Stimulated activated naive B cell treated with anti-CD40 and anti-IgM and Interleukin-4, amounts not matched to agents 10 μg/mL and 1 μg/mL and 100 μg/mL, for 72 hours (primary cell): ENCODE results near the gene TMOD2.

Experiments used
- ATAC-seq, 2 donors: fragments of 150-1000 bp; cut with Tn5 transposase; replicated peaks; 2 replicates each; pipeline ENCODE4 v1.10.0; 2021; ENCODE audit warnings: moderate library complexity in 1 of 2
- DNase-seq: peaks from one replicate; pipeline ENCODE4 v3.0.0; 2021
- H3K27ac Mint-ChIP-seq: one replicate; pipeline ENCODE4 v1.8.0; 2022; ENCODE audit warnings: mild to moderate bottlenecking, mixed read lengths
- H3K27me3 Mint-ChIP-seq, 2 donors: one replicate each; pipeline ENCODE4 v1.8.0; 2022; ENCODE audit warnings: mixed read lengths in 2 of 2
- H3K36me3 Mint-ChIP-seq, 2 donors: one replicate each; pipeline ENCODE4 v1.8.0; 2022; ENCODE audit warnings: mixed read lengths in 2 of 2, mild to moderate bottlenecking in 1 of 2
- H3K4me1 Mint-ChIP-seq, 2 donors: one replicate each; pipeline ENCODE4 v1.8.0; 2022; ENCODE audit warnings: mixed read lengths in 2 of 2, mild to moderate bottlenecking in 1 of 2
- H3K4me3 Mint-ChIP-seq, 2 donors: one replicate each; pipeline ENCODE4 v1.8.0; 2022; ENCODE audit warnings: mild to moderate bottlenecking in 2 of 2, mixed read lengths in 2 of 2, moderate library complexity in 1 of 2
- H3K9me3 Mint-ChIP-seq, 2 donors: one replicate each; pipeline ENCODE4 v1.8.0; 2022; ENCODE audit warnings: mixed read lengths in 2 of 2, mild to moderate bottlenecking in 1 of 2

TMOD2 gene

DNA sequence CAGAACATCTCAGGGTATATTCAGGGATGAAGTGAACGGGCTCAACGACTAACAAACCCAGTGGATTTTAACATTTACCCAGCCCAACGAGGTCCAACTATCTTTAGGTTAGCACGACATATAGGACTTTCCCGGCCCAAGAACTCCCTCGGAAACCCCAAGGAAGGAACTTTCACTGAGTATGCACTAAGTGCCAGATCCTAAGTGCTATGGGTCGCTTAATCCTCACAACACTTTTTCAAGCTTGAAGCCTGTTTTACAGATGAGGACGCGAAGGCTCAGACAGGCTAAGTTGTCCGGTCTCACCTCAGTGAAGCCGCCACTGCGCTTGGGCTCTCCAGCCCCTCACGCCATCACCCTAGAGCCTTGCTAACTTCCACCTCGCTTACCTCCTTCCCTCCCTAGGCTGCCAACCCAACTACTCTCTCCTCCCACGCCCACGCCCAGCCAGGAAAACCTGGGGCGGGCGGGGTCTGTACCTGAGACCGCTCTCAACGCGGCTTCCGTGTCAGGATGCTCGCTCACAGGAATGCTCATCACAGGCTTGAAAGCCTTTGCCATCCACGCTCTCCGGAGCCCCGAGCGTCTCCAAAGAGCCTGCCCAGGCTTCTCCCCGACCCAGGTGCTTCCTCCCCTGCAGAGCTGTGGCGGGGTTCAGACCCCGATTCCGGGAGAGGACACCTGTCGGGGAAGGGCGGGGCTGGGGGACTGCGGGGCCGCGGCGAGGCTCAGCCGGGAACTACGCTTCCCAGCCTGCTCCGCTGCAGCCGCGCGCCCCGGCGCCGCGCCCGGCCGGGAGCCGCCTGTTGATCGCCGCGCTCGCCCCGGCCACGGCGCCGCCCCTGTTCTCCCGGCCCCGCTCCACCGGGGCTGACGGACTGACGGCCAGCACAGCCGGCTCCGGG is at the start of gene TMOD2:
TSS of gene TMOD2 (plus strand) at position 806 of the 905 bp plus-strand sequence. CDS start 14,845 bp downstream, outside the sequence.
- no peaks in the 10 kb centered on the region for H3K9me3 Mint-ChIP-seq
- H3K4me1 Mint-ChIP-seq = peaks cover 12 to 19% of the 10 kb centered on the region in 2 donors
- peak; percentile 84 to 88 for ATAC-seq
- DNase-seq = peak; percentile 46
- peaks cover 5 to 7% of the 10 kb centered on the region in 2 donors for H3K27me3 Mint-ChIP-seq
- peak within 1 kb of the TSS; percentile 81 for H3K27ac Mint-ChIP-seq
- H3K4me3 Mint-ChIP-seq = peak within 1 kb of the TSS; percentile 87 to 94
- no peaks in the 10 kb centered on the region for H3K36me3 Mint-ChIP-seq

DNA sequence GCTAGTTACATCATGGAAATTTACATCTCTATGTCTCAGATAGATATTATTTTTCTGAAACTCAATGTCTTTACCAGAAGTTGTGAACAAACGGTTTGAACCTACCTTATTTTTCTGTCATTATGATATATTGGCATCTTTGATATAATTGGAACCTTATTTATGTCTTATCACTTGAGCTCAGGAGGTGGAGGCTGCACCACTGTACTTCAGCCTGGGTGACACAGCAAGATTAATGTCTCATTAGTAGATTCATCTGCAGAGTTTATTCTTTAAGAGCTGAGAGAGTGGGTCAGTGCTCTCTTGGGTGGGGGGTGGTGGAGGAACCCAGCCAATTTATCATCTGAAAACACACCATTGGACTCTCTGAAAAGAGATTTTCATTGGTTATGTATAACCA is 48.7 kb upstream of the TMOD2 start:
- Mint-ChIP-seq H3K36me3 (peaks cover 0 to 1% of the 10 kb centered on the region in 2 donors), H3K27me3 (peaks cover 0 to 4% of the 10 kb centered on the region in 2 donors), H3K9me3 (no peaks in the 10 kb centered on the region), H3K4me3 (no peak overlapping the region), H3K4me1 (no peaks in the 10 kb centered on the region), H3K27ac (no peak overlapping the region)
- no peak for DNase-seq
- no peak for ATAC-seq

DNA sequence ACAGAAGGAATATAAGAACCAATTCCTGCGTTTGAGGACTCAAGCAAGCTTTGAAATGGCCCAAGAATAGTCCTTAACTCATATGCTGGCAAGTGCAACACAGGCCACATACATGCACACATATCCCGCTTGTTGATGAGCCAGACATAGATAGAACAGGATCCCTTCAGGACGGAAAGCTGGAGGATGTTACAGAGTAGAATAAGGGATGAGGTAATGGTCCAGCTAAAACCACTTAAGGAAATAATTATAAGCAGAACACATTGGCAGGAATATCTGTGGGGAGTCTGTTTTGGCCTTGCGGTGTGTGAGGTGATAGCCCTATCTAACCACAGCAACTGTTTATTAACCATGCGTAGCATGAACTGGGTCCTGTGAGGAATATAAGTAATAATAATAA is 45.1 kb upstream of the TMOD2 start:
- ATAC-seq (no peak), DNase-seq (no peak)
- Mint-ChIP-seq H3K27me3 (no peaks in the 10 kb centered on the region), H3K9me3 (no peaks in the 10 kb centered on the region), H3K4me1 (no peaks in the 10 kb centered on the region), H3K36me3 (peaks cover 0 to 1% of the 10 kb centered on the region in 2 donors), H3K4me3 (no peak overlapping the region), H3K27ac (no peak overlapping the region)

DNA sequence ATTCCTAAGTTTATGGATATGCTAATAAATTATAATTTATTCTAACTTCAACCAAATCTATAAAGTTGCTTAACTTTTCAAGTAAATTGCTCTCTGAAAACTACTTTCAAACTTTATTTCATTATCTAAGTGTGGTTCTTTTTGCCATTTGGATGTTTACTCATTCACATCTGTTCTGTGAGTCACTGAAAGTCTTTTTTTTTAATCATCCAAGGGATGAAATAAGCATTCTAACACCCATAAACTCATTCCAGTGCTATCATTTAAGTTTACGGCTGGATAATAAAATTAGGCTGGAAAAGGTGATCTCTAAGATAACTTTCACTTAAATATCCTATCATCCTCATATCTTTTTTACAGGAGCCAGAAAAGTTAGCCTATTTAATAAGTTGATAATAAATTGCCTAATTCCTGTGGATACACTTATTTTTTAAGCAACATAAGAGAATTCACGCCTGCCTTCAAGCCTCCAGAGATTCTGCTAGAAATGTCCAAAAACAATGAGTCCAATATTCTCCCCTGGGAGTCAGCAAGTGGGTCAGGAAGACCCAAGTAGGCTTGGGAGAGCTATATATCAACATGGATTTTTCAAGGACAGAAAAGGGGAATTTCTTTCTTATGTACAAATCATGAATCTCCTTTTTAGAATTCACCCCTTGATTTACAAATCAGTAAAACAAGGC is 44.3 kb upstream of the TMOD2 start:
- ATAC-seq (no peak), DNase-seq (no peak)
- Mint-ChIP-seq H3K36me3 (no peaks in the 10 kb centered on the region), H3K27ac (no peak overlapping the region), H3K9me3 (no peaks in the 10 kb centered on the region), H3K27me3 (no peaks in the 10 kb centered on the region), H3K4me3 (no peak overlapping the region), H3K4me1 (no peaks in the 10 kb centered on the region)

DNA sequence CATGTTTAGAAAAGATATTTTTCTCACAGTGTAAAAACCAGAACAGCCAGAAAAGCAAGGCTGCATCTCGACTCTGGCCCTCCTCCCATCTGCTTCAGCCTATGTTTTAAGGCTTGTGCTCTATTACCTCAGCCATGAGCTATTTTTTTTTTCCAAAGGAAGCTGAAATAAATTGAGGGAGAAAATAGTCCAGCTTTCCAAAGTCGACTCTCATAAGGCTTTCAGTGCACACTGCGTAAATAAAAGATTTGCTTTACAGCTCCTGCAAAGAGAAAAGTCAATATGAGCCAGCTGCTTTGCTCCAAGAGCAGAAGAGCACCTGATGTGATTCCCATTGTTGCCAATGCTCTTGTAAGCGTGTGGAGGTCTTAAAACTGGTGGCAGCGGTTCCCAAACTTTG is 43.4 kb upstream of the TMOD2 start:
- Mint-ChIP-seq H3K27me3 (no peaks in the 10 kb centered on the region), H3K4me3 (no peak overlapping the region), H3K4me1 (no peaks in the 10 kb centered on the region), H3K36me3 (peaks cover 1 to 2% of the 10 kb centered on the region in 2 donors), H3K9me3 (no peaks in the 10 kb centered on the region), H3K27ac (no peak overlapping the region)
- DNase-seq (no peak), ATAC-seq (no peak)

DNA sequence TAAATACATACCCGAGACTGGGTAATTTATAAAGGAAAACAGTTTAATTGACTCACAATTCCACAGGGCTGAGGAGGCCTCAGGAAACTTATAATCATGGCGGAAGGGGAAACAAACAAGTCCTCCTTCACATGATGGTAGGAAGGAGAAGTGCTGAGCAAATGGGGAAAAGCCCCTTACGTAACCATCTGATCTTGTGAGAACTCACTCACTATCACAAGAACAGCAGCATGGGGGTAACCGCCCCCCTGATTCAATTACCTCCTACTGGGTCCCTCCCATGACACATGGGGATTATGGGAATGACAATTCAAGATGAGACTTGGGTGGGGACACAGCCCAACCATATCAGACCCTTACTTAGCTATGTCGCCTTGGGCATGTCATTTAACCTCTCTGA is 42.4 kb upstream of the TMOD2 start:
- ATAC-seq = no peak
- H3K4me3 Mint-ChIP-seq = no peak overlapping the region
- DNase-seq = no peak

DNA sequence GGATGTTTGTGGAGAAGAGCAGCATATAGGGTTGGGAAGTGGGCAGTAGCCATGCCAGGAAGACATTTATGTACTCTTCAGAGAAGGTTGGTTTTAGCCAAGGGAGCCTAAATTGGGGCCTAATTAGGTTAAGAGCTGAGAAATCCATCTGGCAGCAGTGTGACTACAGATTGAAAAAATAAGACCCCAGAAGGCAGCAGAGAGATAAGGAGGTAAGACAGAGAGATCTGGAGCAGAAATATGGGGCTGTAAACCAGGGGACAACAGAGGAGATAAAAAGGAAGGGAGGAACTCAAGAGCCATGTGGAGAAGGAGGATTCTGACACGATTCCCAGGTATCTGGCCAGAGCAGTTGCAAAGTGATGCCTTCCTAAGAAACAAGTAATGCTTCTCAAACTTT is 37.2 kb upstream of the TMOD2 start:
- ATAC-seq (no peak), DNase-seq (no peak)
- no peaks in the 10 kb centered on the region for H3K4me1 Mint-ChIP-seq
- no peaks in the 10 kb centered on the region for H3K27me3 Mint-ChIP-seq
- H3K4me3 Mint-ChIP-seq = no peak overlapping the region
- no peaks in the 10 kb centered on the region for H3K9me3 Mint-ChIP-seq
- no peak overlapping the region for H3K27ac Mint-ChIP-seq
- peaks cover 2 to 3% of the 10 kb centered on the region in 2 donors for H3K36me3 Mint-ChIP-seq

More for the DNA sequence above, 42.4 kb upstream of the TMOD2 start:
- H3K36me3 Mint-ChIP-seq = peaks cover 2 to 3% of the 10 kb centered on the region in 2 donors
- H3K4me1 Mint-ChIP-seq = no peaks in the 10 kb centered on the region
- H3K9me3 Mint-ChIP-seq = no peaks in the 10 kb centered on the region
- no peaks in the 10 kb centered on the region for H3K27me3 Mint-ChIP-seq
- H3K27ac Mint-ChIP-seq = no peak overlapping the region

DNA sequence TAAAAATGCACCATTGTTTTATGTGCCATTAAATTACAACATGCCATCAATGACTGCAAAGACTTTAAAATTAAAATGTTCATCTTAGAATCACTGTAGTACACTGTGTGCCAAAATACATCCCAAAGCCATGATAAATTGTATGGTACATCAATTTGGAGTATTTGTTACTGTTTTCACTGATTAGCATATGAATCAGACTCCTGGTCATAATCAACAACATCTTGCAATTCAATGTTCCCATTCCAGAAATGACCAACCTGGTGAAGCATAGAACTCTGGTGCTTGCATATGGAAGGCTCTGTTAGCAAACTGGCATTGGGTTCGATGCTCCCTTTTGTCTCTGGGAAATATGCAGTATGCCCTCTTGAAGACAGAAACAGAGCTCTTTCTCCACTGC is 36.5 kb upstream of the TMOD2 start:
- Mint-ChIP-seq H3K9me3 (no peaks in the 10 kb centered on the region), H3K27ac (no peak overlapping the region), H3K4me3 (no peak overlapping the region), H3K27me3 (no peaks in the 10 kb centered on the region), H3K36me3 (peaks cover 2 to 3% of the 10 kb centered on the region in 2 donors), H3K4me1 (peaks cover 0 to 1% of the 10 kb centered on the region in 2 donors)
- DNase-seq (no peak), ATAC-seq (no peak)

DNA sequence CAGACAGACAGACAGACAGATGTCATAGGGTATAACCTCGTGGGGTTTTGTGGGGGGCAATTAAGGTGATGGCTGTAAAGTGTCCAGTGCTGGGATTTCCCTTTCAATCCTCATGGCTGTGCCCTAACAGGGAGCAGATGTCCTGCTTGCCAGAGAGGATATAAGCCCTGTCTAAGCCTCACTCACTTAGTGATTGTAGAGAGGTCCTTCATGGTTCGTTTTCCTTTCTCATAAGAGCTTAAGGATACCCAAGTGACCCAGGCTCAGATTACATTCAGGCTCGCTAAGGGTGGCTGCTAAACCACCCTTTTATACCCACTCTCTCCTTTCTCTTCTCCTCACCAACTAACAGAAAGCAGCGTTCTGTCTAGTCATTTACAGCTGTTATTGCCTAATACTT is 33.2 kb upstream of the TMOD2 start:
- H3K27ac Mint-ChIP-seq = no peak overlapping the region
- DNase-seq = no peak

DNA sequence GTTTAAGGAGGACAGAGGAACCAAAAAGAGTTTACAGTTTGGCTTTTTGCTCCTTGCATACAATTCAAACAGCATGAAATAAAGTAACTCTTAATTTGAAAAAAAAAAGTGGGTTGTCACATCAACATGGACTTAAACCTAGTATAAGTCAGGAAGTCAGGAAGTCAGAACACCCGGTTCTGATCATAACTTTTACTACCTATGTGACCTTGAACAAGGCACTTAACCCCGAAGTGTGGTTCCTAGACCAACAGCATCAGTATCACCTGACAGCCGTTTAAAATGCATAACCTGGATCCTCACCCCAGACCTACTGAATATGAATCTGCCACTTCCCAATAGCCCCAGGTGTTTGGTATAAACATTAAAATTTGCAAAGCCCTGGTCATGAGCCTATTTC is 32.7 kb upstream of the TMOD2 start:
- DNase-seq (no peak), ATAC-seq (no peak)
- Mint-ChIP-seq H3K27me3 (no peaks in the 10 kb centered on the region), H3K4me1 (peaks cover 12 to 20% of the 10 kb centered on the region in 2 donors), H3K36me3 (peaks cover 5 to 15% of the 10 kb centered on the region in 2 donors), H3K4me3 (no peak overlapping the region), H3K9me3 (no peaks in the 10 kb centered on the region), H3K27ac (no peak overlapping the region)

More for the DNA sequence above, 33.2 kb upstream of the TMOD2 start:
- H3K27me3 Mint-ChIP-seq = no peaks in the 10 kb centered on the region
- no peaks in the 10 kb centered on the region for H3K9me3 Mint-ChIP-seq
- peaks cover 5 to 15% of the 10 kb centered on the region in 2 donors for H3K36me3 Mint-ChIP-seq
- no peak for ATAC-seq
- H3K4me1 Mint-ChIP-seq = peaks cover 12 to 20% of the 10 kb centered on the region in 2 donors
- no peak overlapping the region for H3K4me3 Mint-ChIP-seq

DNA sequence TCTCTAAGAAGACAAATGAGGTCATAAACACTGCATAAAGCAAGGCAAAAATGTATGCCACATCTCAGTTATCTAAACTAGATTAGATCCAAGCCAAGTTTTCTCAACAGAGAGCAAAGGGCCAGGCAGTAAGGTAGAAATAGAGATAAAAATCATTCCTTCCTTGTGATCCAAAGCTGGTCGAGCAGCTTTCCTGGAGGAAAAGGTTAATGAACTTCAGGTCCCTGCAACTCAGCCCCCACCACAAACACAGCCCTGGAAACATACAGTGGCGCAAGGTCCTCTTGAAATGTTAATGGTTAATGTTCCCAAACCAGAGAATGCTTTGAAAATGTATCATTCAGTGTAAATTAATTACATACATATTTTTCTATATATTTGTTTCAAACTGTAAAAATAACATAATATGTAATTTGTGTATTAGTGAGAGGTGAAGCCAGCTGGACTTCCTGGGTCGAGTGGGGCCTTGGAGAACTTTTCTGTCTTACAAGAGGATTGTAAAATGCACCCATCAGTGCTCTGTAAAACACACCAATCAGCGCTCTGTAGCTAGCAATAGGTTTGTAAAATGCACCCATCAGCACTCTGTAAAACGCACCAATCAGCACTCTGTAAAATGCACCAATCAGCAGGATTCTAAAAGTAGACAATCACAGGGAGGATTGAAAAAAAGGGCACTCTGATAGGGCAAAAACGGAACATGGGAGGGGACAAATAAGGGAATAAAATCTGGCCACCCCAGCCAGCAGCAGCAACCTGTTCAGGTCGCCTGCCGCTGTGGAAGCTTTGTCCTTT is 31.0 kb upstream of the TMOD2 start:
- no peak overlapping the region for H3K4me3 Mint-ChIP-seq
- peaks cover 13 to 30% of the 10 kb centered on the region in 2 donors for H3K4me1 Mint-ChIP-seq
- H3K36me3 Mint-ChIP-seq = peaks cover 5 to 15% of the 10 kb centered on the region in 2 donors
- H3K27me3 Mint-ChIP-seq = no peaks in the 10 kb centered on the region
- ATAC-seq (no peak), DNase-seq (no peak)
- no peak overlapping the region for H3K27ac Mint-ChIP-seq
- H3K9me3 Mint-ChIP-seq = no peaks in the 10 kb centered on the region

DNA sequence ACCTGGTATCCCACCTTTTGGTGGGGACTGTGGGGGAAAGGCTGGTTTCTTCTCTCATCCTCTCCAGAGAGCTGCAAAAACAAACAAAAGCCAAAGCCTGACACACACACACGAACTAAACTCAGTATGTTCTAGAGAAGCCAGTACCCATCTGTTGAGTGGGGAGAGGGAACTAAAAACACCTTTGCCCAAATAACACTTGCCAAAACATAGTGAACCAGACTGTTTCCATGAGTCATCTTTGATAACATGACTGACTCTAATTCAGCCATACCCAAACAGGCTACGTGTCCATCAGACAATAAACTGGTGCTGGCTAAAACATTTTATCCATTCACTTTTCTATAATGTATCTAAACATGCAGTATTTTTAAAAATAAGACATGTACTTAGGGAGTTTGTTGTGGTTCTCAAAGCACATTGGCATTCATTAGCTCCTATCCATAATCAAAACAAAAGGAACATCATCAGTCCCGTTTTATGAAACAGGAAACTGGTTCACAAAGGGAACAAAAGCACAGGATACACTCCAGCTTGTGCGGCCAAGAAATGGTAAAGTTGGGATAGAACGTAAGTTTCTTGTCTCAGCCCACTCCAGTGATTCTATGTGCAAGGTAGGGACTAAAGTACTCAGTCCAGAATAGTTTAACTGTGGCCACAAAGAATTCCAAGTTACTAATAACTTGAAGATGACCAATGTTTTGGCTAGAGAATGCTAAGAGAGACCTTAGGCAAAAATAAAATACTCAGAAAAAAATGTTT is 30.0 kb upstream of the TMOD2 start:
- H3K9me3 Mint-ChIP-seq = no peaks in the 10 kb centered on the region
- no peak overlapping the region for H3K4me3 Mint-ChIP-seq
- peaks cover 16 to 35% of the 10 kb centered on the region in 2 donors for H3K4me1 Mint-ChIP-seq
- H3K27me3 Mint-ChIP-seq = no peaks in the 10 kb centered on the region
- peak overlapping the region; percentile 47 for H3K27ac Mint-ChIP-seq
- DNase-seq (no peak), ATAC-seq (peak; percentile 71 to 73)
- H3K36me3 Mint-ChIP-seq = peaks cover 5 to 15% of the 10 kb centered on the region in 2 donors

DNA sequence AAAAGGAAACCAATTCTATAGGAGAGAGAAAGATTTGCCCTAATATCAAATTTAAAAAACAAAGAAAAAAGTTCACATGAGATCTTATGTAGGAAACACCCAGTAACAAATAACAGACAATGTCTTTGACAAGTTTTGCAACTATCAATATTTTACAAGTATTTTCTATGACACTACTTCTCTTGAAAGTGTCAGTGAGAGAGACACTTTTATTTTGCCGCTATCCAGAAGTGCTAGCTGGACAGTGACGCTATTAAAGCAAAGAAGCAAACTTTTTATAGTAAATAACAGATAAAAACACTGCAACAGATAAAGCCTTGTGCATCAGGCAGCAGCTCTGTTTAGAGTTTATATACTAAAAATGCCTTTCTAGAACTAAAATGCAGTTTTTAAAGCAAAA is 27.2 kb upstream of the TMOD2 start:
- peaks cover 5 to 22% of the 10 kb centered on the region in 2 donors for H3K36me3 Mint-ChIP-seq
- peaks cover 35 to 63% of the 10 kb centered on the region in 2 donors for H3K4me1 Mint-ChIP-seq
- H3K4me3 Mint-ChIP-seq = no peak overlapping the region
- H3K27ac Mint-ChIP-seq = no peak overlapping the region
- H3K9me3 Mint-ChIP-seq = no peaks in the 10 kb centered on the region
- H3K27me3 Mint-ChIP-seq = no peaks in the 10 kb centered on the region
- DNase-seq = no peak
- no peak for ATAC-seq
